GM12891 (cell line): ENCODE results near the gene SUB1.

Experiments
- DNase-seq: peaks from one replicate; pipeline ENCODE4 v3.0.0; 2011; ENCODE audit warnings: low spot score; ENCODE audit not compliant: insufficient read length
- FAIRE-seq: peaks from 2 replicates; lab custom pipeline; 2011; peaks lifted over from hg19 to GRCh38; lab: Jason Lieb, UNC
- PAX5 ChIP-seq: IDR thresholded peaks from 2 replicates; pipeline ENCODE4 v1.6.1; 2011; ENCODE audit warnings: low read length, moderate library complexity, mild to moderate bottlenecking; ENCODE audit not compliant: insufficient read depth, severe bottlenecking
- POLR2A ChIP-seq: IDR thresholded peaks from 2 replicates; pipeline ENCODE4 v1.6.1; 2011; ENCODE audit warnings: low read depth, low read length, control low read depth
- POLR2AphosphoS5 ChIP-seq: IDR thresholded peaks from 2 replicates; pipeline ENCODE4 v1.6.1; 2011; ENCODE audit warnings: low read depth, low read length, control low read depth
- POU2F2 ChIP-seq: IDR thresholded peaks from 2 replicates; pipeline ENCODE4 v1.6.1; 2011; ENCODE audit warnings: low read depth, mild to moderate bottlenecking, control low read depth, low read length, moderate library complexity
- SPI1 ChIP-seq: IDR thresholded peaks from 2 replicates; pipeline ENCODE4 v1.6.1; 2011; ENCODE audit warnings: low read depth, low read length, control low read depth
- TAF1 ChIP-seq: IDR thresholded peaks from 2 replicates; pipeline ENCODE4 v1.6.1; 2011; ENCODE audit warnings: low read depth, low read length, control low read depth

Gene SUB1

GRCh38 chr5:32583582-32584232, 1.6 kb upstream of the SUB1 start:
- peak; percentile 39 for DNase-seq

GRCh38 chr5:32584646-32585045, 711 bp upstream of the SUB1 start:
- FAIRE-seq (no peak), DNase-seq (no peak)
- no peak for TF ChIP-seq POLR2A

More at GRCh38 chr5:32583582-32584232, 1.6 kb upstream of the SUB1 start:
- TF ChIP-seq TAF1 (no peak), PAX5 (no peak), POU2F2 (peak; percentile 99), SPI1 (peak; percentile 76)
- peak; percentile 86 for FAIRE-seq

DNA sequence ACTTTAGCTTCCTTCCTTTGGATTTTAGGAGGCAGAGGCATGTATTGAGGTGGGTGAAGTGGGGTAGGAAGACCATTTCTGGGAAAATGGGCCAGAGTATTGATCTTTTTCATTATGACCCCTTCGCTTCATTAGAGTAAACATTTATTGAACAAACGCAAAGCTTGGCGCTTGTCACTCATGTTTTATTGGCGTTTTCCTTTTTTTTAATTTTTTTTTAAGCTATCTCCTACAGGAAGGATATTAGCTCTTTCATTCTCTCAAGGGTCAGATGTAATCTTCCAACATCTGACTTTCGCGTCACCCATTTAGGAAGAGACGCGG, 273 bp upstream of the SUB1 start:
- FAIRE-seq: no peak
- no peak for DNase-seq
- TF ChIP-seq POLR2A: no peak
- no peak for TF ChIP-seq TAF1
- TF ChIP-seq POU2F2: no peak
- no peak for TF ChIP-seq PAX5
- TF ChIP-seq POLR2AphosphoS5: no peak
- TF ChIP-seq SPI1: no peak

DNA sequence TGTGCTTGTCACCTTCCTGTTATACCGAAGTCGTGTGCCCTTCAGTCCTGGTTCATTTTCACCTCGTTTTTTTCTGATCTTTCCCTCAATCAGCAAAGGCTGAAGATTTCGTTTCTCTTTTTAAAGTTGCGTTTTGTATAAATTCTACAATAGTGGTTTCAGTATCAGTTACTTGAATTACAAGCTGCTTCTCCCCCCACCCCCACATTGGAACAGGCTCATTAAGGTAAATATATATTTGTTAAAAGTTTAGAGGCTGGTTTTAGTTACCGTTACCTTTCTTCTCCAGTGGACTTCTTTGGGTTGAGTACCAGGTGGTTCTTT, 881 bp downstream of the SUB1 start:
- FAIRE-seq (no peak), DNase-seq (no peak)
- TF ChIP-seq SPI1 (0 out of 2 replicates have a peak, but pooled peaks have one; percentile 10), TAF1 (no peak), POU2F2 (0 out of 2 replicates have a peak, but pooled peaks have one; percentile 1), PAX5 (no peak), POLR2AphosphoS5 (no peak), POLR2A (no peak)

GRCh38 chr5:32587067-32587551, 1.8 kb downstream of the SUB1 start:
- DNase-seq: no peak
- no peak for TF ChIP-seq SPI1
- no peak for TF ChIP-seq PAX5
- TF ChIP-seq TAF1: no peak
- TF ChIP-seq POU2F2: no peak
- no peak for TF ChIP-seq POLR2AphosphoS5
- TF ChIP-seq POLR2A: no peak
- FAIRE-seq: no peak

DNA sequence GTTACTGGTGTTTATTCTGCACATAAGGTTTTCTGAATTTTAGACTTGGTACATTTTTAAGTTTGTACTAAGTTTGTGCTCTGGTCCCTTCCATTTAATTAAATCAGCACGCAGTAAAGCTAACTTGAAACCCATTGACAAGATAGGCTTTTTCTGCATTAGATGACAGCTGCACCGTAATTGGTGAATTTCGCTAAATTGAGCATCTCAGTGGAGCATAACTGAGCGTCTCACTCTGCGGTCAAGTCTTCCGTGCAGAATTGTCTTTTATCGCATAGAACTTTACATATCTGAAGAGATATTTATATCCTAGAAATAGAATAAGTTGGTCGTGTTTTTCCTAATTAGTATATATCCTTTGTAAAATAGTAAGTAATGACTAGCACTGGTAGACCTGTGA, 4.1 kb downstream of the SUB1 start:
- DNase-seq (no peak), FAIRE-seq (no peak)
- TF ChIP-seq TAF1: no peak
- no peak for TF ChIP-seq PAX5
- TF ChIP-seq POU2F2: no peak
- no peak for TF ChIP-seq POLR2AphosphoS5
- no peak for TF ChIP-seq SPI1
- TF ChIP-seq POLR2A: no peak

DNA sequence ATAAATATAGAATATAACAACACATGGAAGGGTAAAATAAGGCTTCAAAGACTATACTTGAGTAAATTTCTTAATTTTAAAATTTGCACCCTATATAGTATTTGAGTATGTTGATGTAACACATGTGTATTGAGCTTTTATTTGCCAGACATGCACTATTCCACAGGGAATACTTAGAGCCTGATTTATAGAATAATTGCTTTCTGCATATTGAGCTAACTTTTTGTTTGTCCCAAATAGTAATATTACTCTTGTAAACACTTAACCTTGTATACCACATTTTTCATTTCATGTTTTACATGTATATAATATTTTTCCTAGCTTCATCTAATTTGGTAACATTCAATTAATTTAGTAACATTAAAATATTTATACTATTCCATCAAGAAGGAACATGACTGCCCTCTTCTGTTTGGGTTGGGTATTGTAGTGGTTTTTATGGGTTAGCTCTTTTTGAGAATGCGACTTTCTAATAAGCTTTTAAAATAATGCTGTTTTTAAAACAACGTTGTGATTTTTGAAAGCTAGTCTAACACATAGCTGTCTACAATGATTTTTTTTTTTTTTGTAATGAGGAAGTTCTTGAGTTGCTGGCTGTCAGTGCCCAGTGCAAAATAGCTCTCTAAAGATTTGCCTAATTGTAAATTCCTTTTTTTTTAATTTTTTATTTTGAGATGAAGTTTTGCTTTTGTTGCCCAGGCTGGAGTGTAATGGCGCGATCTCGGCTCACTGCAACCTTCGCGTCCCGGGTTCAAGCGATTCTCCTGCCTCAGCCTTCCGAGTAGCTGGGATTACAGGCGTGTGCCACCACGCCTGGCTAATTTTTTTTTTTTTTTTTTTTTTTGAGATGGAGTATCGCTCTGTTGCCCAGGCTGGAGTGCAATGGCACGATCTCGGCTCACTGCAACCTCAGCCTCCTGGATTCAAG, 4.8 kb downstream of the SUB1 start:
- DNase-seq (no peak), FAIRE-seq (no peak)
- TF ChIP-seq POLR2A: no peak
- no peak for TF ChIP-seq SPI1
- no peak for TF ChIP-seq POU2F2
- TF ChIP-seq PAX5: no peak
- no peak for TF ChIP-seq POLR2AphosphoS5
- TF ChIP-seq TAF1: no peak

- no peak for FAIRE-seq
- TF ChIP-seq POLR2A (no peak), TAF1 (no peak), PAX5 (no peak), SPI1 (no peak), POLR2AphosphoS5 (no peak), POU2F2 (no peak)
Observed at GRCh38 chr5:32595118-32595517, 9.8 kb downstream of the SUB1 start.

DNA sequence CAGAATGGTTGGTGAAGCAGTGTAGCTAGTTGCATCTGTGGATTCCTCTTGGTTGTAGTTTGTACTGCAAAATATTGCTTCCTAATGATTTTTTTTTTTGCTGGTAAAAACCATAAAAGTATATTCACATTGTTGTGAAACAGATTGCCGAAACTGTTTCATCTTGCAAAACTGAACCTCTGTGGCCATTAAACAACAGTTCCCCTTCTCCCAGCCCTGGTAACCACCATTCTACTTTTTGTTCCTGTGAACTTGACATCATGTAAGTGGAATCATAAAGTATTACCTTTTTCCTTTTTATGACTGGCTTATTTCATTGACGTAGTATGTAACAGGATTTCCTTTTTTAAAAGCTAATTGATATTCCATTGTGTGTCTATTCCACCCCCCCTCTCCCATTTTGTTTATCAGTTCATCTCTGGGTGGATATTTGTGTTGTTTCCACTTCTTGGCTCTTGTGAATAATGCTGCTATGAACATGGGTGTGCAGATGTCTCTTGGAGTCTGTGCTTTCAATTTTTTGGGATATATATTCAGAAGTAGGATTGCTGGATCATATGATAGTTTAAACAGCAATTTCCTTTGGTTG, 11.8 kb downstream of the SUB1 start:
- DNase-seq: no peak
- TF ChIP-seq POLR2AphosphoS5 (no peak), SPI1 (no peak), TAF1 (no peak), POU2F2 (no peak), POLR2A (no peak), PAX5 (no peak)
- no peak for FAIRE-seq

More at GRCh38 chr5:32595118-32595517, 9.8 kb downstream of the SUB1 start:
- no peak for DNase-seq
